Keratinocyte (primary cell): ENCODE measurements around the gene SSBP1. TPM values are rescaled to one million over a fixed set of nuclear protein-coding genes. Genes with fewer than 3 reads are reported as not detected.

Source experiments
- DNase-seq: peaks from one replicate; pipeline ENCODE4 v3.0.0-alpha.2; 2011; ENCODE audit warnings: low read depth, missing footprints, low spot score
- FAIRE-seq: peaks from 2 replicates; lab custom pipeline; 2011; peaks lifted over from hg19 to GRCh38; lab: Jason Lieb, UNC
- H2AFZ ChIP-seq: 2 replicates; pipeline ENCODE4 v1.6.0; 2012; ENCODE audit warnings: low read length, control low read depth, inconsistent platforms; ENCODE audit not compliant: control insufficient read depth
- H3K27ac ChIP-seq: 2 replicates; pipeline ENCODE4 v1.5.1; 2011; ENCODE audit warnings: low read length; ENCODE audit not compliant: control insufficient read depth, insufficient read depth
- H3K27me3 ChIP-seq: 3 replicates; pipeline ENCODE4 v1.6.0; 2011; ENCODE audit warnings: low read length; ENCODE audit not compliant: control insufficient read depth, insufficient read depth; ENCODE audit errors: extremely low read depth
- H3K36me3 ChIP-seq, 2 experiments: 2 replicates in 1 of 2; 3 replicates in 1 of 2; pipeline ENCODE4 v1.5.1; 2011; ENCODE audit warnings: low read length in 2 of 2, mild to moderate bottlenecking in 1 of 2; ENCODE audit not compliant: control insufficient read depth in 2 of 2, insufficient read depth in 2 of 2; ENCODE audit errors: extremely low read depth in 1 of 2
- H3K4me1 ChIP-seq: 3 replicates; pipeline ENCODE4 v1.5.1; 2011; ENCODE audit warnings: low read length; ENCODE audit not compliant: control insufficient read depth, insufficient read depth; ENCODE audit errors: extremely low read depth
- H3K4me2 ChIP-seq: 3 replicates; pipeline ENCODE4 v1.6.0; 2011; ENCODE audit warnings: low read depth, low read length; ENCODE audit not compliant: control insufficient read depth, insufficient read depth; ENCODE audit errors: extremely low read depth
- H3K4me3 ChIP-seq, 3 experiments: fragments of 200-600 bp in 1 of 3; sonication (generic) in 1 of 3; 2 replicates in 2 of 3; 3 replicates in 1 of 3; pipeline ENCODE4 v1.5.1; 2011 to 2016; ENCODE audit warnings: low read length in 3 of 3, mild to moderate bottlenecking in 3 of 3, control low read depth in 2 of 3, inconsistent platforms in 1 of 3, low read depth in 1 of 3, mixed read lengths in 1 of 3, mixed run types in 1 of 3, moderate library complexity in 1 of 3; ENCODE audit not compliant: control insufficient read depth in 2 of 3, insufficient read depth in 2 of 3; ENCODE audit errors: extremely low read depth in 1 of 3
- H3K79me2 ChIP-seq: 2 replicates; pipeline ENCODE4 v1.6.0; 2012; ENCODE audit warnings: low read length; ENCODE audit not compliant: control insufficient read depth, insufficient read depth
- H3K9ac ChIP-seq: 3 replicates; pipeline ENCODE4 v1.6.0; 2011; ENCODE audit warnings: low read length; ENCODE audit not compliant: control insufficient read depth, insufficient read depth; ENCODE audit errors: extremely low read depth
- H3K9me1 ChIP-seq: 3 replicates; pipeline ENCODE4 v1.6.0; 2011; ENCODE audit warnings: low read length; ENCODE audit not compliant: control insufficient read depth, insufficient read depth; ENCODE audit errors: extremely low read depth
- H3K9me3 ChIP-seq: 2 replicates; pipeline ENCODE4 v1.5.1; 2012; ENCODE audit warnings: low read depth, low read length; ENCODE audit not compliant: control insufficient read depth
- H4K20me1 ChIP-seq: 3 replicates; pipeline ENCODE4 v1.6.0; 2011; ENCODE audit warnings: low read length; ENCODE audit not compliant: control insufficient read depth, insufficient read depth; ENCODE audit errors: extremely low read depth
- CTCF ChIP-seq, 3 experiments: IDR thresholded peaks in 1 of 3; conservative IDR thresholded peaks in 1 of 3; optimal IDR thresholded peaks in 1 of 3; 2 replicates in 2 of 3; 3 replicates in 1 of 3; pipeline versions ENCODE3 to v1.5.1; 2011; ENCODE audit warnings: low read length in 3 of 3, mild to moderate bottlenecking in 3 of 3, moderate library complexity in 2 of 3, control low read depth in 1 of 3, inconsistent platforms in 1 of 3; ENCODE audit not compliant: insufficient read depth in 2 of 3; ENCODE audit errors: extremely low read depth in 1 of 3
- EZH2 ChIP-seq: IDR thresholded peaks from one replicate; pipeline ENCODE4 v1.6.1; 2012; ENCODE audit warnings: inconsistent platforms, mild to moderate bottlenecking, low read length, moderate library complexity
- dilution Hi-C: fragments of 300-500 bp; cut with MboI; formaldehyde crosslinking; loops from one replicate; pipeline ENCODE4 v1.7.0; 2020; ENCODE audit warnings: low sequenced_read_pairs; ENCODE audit not compliant: extremely low pct_ligation_motif_present
- polyA plus RNA-seq, 5 experiments: library from polyadenylated mRNA; depleted of rRNA in 3 of 5; stranded (reverse) in 3 of 5; stranded (forward) in 1 of 5; unstranded in 1 of 5; fragments of >200 nt; gene quantifications; 1 replicate in 1 of 5; 2 replicates in 3 of 5; 3 replicates in 1 of 5; pipeline versions ENCODE4 v1.2.1 to v1.2.3, GENCODE V29; 2011 to 2012; ENCODE audit warnings: missing spikeins in 2 of 5, low read depth in 1 of 5, low replicate concordance in 1 of 5

The SSBP1 gene
- polyA plus RNA-seq, 1 donor (not counting 4 experiments of a cell fraction or from before 2014, with no cell fraction given): 244 TPM

DNA sequence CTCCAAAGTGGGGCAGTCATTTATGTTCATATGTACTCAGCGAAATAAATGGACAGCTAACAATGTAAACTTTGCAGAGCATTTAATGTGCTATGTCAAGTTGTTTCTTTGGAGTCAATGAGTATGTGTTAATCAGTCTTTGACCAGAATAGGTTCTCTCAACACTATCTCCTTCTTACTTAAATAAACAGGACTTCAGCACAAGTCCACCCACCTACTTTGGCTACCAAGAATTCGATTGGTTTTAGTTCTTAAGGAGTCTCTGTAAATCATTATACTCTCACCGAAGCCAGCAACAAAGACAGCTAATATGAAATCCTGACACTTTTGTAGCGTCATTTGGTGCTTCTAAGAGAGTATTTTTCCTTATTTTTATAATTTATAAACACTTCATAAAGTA lies 23.1 kb upstream of the SSBP1 start:
- Histone ChIP-seq H3K36me3 (no peaks in the 10 kb centered on the region), H3K27ac (no peak overlapping the region), H3K79me2 (no peaks in the 10 kb centered on the region), H4K20me1 (peaks cover 2% of the 10 kb centered on the region), H3K27me3 (no peaks in the 10 kb centered on the region), H3K9ac (no peak overlapping the region), H3K4me2 (no peak overlapping the region), H3K4me1 (no peaks in the 10 kb centered on the region), H3K9me1 (no peaks in the 10 kb centered on the region), H2AFZ (no peak overlapping the region), H3K4me3 (no peak overlapping the region), H3K9me3 (no peaks in the 10 kb centered on the region)
- DNase-seq (no peak), FAIRE-seq (no peak)
- TF ChIP-seq EZH2: no peak
- no peak for TF ChIP-seq CTCF (optimal IDR thresholded peaks at IDR 0.05 in 1 of 3, IDR thresholded peaks at IDR 0.05 in 1 of 3, conservative IDR thresholded peaks at IDR 0.05 in 1 of 3; ENCODE audit: extremely low read depth in 1 of 3, insufficient read depth in 2 of 3, low read length in 3 of 3)
- dilution Hi-C loops: no loop called here

DNA sequence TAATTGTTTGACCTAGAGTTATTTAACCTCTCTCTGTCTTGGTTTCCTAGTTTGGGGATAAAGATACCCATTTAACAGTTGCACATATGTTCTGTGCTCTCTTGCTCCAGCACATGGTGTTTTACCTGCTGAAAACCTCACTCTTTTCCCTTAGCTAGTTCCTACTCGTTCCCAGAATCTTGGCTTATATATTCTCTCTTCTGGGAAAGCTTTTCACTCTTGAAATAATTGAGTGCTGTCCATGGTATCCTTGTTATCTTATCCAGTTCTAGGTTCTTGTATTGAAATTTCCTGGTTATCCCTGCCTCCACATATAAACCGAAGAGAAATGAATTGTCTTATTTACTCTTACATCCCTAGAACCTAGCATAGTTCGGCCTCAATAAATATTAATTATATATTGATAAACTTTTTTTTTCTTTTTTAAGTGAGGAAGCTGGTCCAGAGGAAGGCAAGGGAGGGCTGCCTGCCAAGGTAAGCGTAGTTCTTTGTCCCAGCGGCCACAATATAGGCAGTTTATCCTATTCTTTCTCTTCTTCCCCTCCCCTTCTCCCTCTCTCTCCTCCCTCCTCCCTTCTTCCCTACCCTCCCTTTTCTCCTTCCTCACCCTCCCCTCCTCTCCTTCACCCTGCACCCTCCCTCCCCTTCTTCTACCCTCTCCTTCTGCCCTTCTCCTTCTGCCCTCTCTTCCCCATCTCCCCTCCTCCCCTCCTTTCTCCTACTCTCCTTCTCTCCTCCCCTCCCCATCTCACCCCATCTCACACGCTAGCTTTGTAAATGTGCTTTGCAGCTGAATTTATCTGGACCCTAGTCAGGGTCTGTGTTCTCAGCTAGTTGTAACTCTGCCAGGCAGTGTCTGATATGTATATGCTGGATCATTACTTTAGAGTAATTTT lies 22.1 kb upstream of the SSBP1 start:
- H3K27me3 ChIP-seq: no peaks in the 10 kb centered on the region
- no peaks in the 10 kb centered on the region for H3K4me1 ChIP-seq
- peaks cover 2% of the 10 kb centered on the region for H4K20me1 ChIP-seq
- H2AFZ ChIP-seq: no peak overlapping the region
- dilution Hi-C loops: no loop called here
- no peaks in the 10 kb centered on the region for H3K9me1 ChIP-seq
- H3K79me2 ChIP-seq: no peaks in the 10 kb centered on the region
- no peak overlapping the region for H3K4me2 ChIP-seq
- no peaks in the 10 kb centered on the region for H3K9me3 ChIP-seq
- H3K4me3 ChIP-seq: no peak overlapping the region
- H3K36me3 ChIP-seq: no peaks in the 10 kb centered on the region
- no peak overlapping the region for H3K27ac ChIP-seq
- FAIRE-seq (no peak), DNase-seq (no peak)
- no peak overlapping the region for H3K9ac ChIP-seq
- TF ChIP-seq CTCF (optimal IDR thresholded peaks at IDR 0.05 in 1 of 3, IDR thresholded peaks at IDR 0.05 in 1 of 3, conservative IDR thresholded peaks at IDR 0.05 in 1 of 3; ENCODE audit: extremely low read depth in 1 of 3, insufficient read depth in 2 of 3, low read length in 3 of 3) (no peak), EZH2 (no peak)
